C4-2B (cell line): Measurements from ENCODE around the gene TPPP3.

ENCODE experiments used
- H3K27ac ChIP-seq: fragments of 450-650 bp; 2 replicates; pipeline ENCODE4 v1.5.1; 2017
- CTCF ChIP-seq: fragments of 450-650 bp; conservative IDR thresholded peaks from 2 replicates; pipeline ENCODE4 v1.5.1; 2017; ENCODE audit warnings: mild to moderate bottlenecking
- ZFX ChIP-seq: fragments of 450-650 bp; IDR thresholded peaks from 2 replicates; pipeline ENCODE4 v1.6.1; 2017

The TPPP3 gene

DNA sequence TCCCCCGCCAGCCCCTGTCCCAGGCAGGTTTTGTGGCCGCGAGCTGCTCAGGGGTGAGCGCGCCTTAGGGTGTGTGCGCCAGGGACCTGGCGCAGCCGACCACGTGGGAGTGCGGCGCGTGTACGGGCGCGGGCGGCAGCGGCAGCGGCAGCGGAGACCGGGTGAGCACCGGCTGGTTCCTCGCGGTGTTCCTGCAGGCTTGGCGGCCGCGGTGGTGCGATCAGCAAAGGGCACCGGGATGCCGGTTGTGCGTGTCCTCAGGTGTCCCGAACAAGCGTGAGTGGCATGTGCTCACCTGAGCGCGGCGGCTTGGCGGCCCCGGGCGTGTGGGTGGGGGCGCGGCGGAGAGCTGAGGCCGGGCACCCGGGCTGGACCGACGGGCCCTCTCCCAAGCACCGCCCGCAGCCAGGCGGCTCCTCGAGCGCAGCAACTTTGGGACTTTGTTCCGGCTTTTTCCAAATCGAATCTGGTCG, 37.2 kb upstream of the TPPP3 start:
- H3K27ac ChIP-seq: peak overlapping the region; percentile 94

DNA sequence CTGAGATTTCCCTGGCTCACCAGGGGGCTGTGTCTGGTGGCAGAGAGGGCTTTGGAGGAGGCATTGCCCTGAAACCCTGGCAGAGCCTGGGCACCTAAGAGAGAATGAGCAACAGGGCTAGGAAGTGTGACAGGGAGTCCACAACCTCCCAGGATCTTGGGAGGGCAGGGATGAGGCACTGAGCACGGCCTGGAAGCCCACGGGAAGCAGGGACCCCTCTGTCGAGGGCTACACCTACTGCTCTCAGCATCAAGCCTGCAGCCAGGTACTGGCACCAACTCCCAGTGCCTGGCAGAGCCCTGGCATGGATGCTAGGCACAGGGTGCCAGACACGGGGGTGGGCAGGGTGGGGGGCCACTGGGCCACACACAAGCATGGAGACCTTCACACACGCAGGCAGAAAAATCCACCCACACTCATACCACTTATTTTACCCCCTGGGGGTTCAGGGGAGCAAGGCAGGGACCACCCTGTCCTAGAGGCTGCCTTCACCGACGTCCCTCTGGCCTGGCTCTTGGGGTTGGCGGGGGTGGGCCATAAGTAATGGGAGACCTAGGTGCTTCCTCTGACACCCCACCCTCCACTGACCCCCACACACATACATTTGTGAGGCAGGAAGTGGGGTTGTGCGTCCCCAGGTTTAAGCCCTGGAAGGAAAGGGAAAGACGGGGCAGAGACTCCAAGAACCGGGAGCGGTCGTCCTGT, 36.7 kb upstream of the TPPP3 start:
- TF ChIP-seq CTCF (no peak), ZFX (no peak)
- H3K27ac ChIP-seq: peak overlapping the region; percentile 94

More for the DNA sequence above, 37.2 kb upstream of the TPPP3 start:
- TF ChIP-seq ZFX (no peak), CTCF (no peak)

DNA sequence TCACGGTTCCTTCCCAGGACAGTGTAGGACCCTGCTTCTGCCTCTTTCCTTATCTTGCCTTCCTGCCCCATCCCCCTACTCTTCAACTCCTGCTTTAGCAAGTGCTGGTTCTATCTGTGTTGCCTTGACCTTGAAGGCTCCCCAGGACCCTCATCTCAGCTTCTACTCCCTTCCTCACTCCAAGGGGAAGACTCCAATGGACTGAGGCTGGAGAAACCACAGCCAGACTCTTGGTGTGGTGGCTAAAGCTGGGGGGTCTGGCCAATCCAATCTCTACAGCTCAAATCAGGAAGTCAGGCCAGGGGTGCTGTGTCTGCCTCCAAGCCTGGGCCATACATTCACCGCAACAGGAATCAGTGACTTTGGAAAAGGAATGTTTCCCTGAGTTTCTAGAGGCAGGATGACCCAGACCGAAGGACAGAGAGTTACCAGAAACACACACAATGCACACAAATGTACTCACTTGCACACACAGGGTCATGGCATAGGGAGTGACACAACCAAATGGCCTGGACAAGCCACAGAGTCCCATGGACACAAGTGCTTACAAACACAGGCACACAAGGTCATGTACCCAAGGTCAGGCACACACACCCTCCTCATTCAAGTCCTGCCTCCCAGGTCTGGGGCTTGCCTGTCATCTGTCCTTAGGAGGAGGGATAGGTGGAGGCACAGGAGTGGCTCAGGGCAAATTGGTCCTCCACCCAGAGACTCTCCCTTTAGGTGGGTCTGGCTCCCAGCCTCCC, 35.9 kb upstream of the TPPP3 start:
- TF ChIP-seq ZFX: no peak
- no peak for TF ChIP-seq CTCF
- peak overlapping the region; percentile 94 for H3K27ac ChIP-seq

- H3K27ac ChIP-seq: peak overlapping the region; percentile 94
- TF ChIP-seq CTCF (peak; percentile 92), ZFX (no peak)
Observed at GRCh38 chr16:67428146-67428731, 34.9 kb upstream of the TPPP3 start.

DNA sequence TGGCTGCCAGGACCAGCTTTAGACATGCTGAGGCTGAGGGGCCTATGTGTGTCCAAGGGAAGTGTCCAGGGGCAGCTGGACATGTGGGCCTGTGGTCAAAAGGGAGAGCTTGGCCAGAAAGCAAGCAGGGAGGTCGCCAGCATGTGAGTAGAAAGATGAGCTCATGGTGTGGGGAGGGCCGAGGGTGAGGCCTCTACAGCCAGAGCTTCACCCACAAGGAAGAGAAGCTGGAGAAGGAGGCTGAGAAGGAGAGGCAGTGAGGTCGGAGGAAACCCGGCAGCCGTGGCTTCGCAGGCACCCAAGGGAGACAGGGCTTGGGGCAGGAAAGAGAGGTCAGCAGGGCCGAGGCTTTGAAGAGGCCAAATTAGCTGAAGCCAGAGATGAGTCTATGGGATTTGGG, 33.7 kb upstream of the TPPP3 start:
- TF ChIP-seq CTCF (no peak), ZFX (no peak)
- H3K27ac ChIP-seq: no peak overlapping the region

DNA sequence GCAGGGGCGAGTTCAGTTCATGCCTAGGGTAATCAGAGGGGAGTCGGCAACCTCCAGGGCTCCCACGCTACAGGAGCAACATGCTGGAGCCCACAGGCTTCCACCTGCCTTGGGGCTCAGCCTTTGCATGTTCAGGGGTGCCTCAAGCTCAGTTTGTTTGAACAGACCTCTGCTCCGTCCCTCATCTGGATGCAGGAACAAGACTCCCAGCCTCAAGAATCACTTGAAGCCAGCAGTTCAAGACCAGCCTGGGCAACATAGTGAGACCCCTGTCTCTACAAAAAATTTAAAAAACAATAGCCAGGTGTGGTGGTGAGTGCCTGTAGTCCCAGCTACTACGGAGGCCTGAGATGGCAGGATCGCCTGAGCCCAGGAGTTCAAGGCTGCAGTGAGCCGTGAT, 32.7 kb upstream of the TPPP3 start:
- no peak overlapping the region for H3K27ac ChIP-seq
- TF ChIP-seq ZFX (no peak), CTCF (no peak)

DNA sequence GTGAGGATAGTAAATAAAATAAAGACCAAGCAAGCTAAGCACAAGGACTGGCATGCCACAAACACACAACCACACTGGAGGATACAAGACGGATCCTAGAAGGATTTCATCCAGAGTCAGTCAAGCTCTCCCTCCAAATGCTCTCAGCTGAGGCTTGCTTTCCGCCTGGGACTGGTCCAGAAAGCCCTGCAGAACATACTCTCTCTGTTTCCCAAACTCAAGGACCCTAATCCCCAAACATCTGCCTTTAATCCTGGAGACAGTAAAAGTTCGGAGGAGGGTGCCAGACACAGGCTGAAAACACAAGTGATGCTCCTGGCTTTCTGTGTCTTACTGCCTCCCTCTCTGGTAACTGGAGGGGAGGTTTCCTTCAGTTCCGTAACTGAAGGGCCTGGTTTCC, 32.3 kb upstream of the TPPP3 start:
- TF ChIP-seq CTCF (no peak), ZFX (no peak)
- no peak overlapping the region for H3K27ac ChIP-seq
